Colonic mucosa (tissue), 4 donors: ENCODE measurements around the gene TKTL1. TPM values are rescaled to one million over a fixed set of nuclear protein-coding genes. Genes with fewer than 3 reads are reported as not detected.

Source experiments
- DNase-seq: peaks from one replicate; pipeline ENCODE4 v3.0.0-alpha.2; 2020
- H3K27ac ChIP-seq: fragments of 200-600 bp; one replicate; pipeline ENCODE4 v1.8.0; 2021
- H3K27me3 ChIP-seq: fragments of 200-600 bp; one replicate; pipeline ENCODE4 v1.8.0; 2021
- H3K36me3 ChIP-seq: fragments of 200-600 bp; one replicate; pipeline ENCODE4 v1.8.0; 2021
- H3K4me1 ChIP-seq: fragments of 200-600 bp; one replicate; pipeline ENCODE4 v1.8.0; 2021; ENCODE audit warnings: mild to moderate bottlenecking
- H3K4me3 ChIP-seq: fragments of 200-600 bp; one replicate; pipeline ENCODE4 v1.8.0; 2021
- H3K9ac ChIP-seq, 2 donors: one replicate each; pipeline ENCODE4 v1.7.0; 2013; ENCODE audit warnings: control low read depth in 2 of 2, low read depth in 2 of 2, low read length in 2 of 2
- H3K9me3 ChIP-seq: fragments of 200-600 bp; one replicate; pipeline ENCODE4 v1.8.0; 2021
- CTCF ChIP-seq: fragments of 200-600 bp; IDR thresholded peaks from one replicate; pipeline ENCODE4 v1.8.0; 2022; ENCODE audit warnings: antibody characterized with exemption, mild to moderate bottlenecking
- intact Hi-C: fragments of 100-400 bp; cut with DNase I; formaldehyde crosslinking; loops from one replicate; pipeline ENCODE4 v1.14.1; 2022
- total RNA-seq, 2 donors: library from RNA; stranded (reverse); fragmentation: NEBNext Ultra II Directional in 1 of 2; extraction: Animal tissue kit (Norgen Biotek cat#: 25700) in 1 of 2; gene quantifications; one replicate each; pipeline ENCODE4 v1.2.1, GENCODE V29; 2021
- donor health status: healthy.
- donor health status: DM: no; HTN: no; CAD: no.
- donor health status: DM: no; HTN: no; CAD: no.

Gene TKTL1
- total RNA-seq, 2 donors from 2014 or later: not detected

- no peak overlapping the region for H3K4me3 ChIP-seq
- no peak overlapping the region for H3K9ac ChIP-seq
- peaks cover 13% of the 10 kb centered on the region for H3K27me3 ChIP-seq
- no peak for DNase-seq
- no peak for TF ChIP-seq CTCF
- H3K27ac ChIP-seq: no peak overlapping the region
- no peaks in the 10 kb centered on the region for H3K4me1 ChIP-seq
- intact Hi-C loops: no loop called here
- H3K9me3 ChIP-seq: no peaks in the 10 kb centered on the region
- H3K36me3 ChIP-seq: no peaks in the 10 kb centered on the region
Observed at GRCh38 chrX:154320406-154320805, 24.8 kb downstream of the TKTL1 start.

- DNase-seq: no peak
- intact Hi-C loops: no loop called here
- TF ChIP-seq CTCF: no peak
- Histone ChIP-seq H3K9ac (no peak overlapping the region), H3K27ac (no peak overlapping the region), H3K4me1 (no peaks in the 10 kb centered on the region), H3K4me3 (no peak overlapping the region), H3K27me3 (peaks cover 16% of the 10 kb centered on the region), H3K9me3 (no peaks in the 10 kb centered on the region), H3K36me3 (no peaks in the 10 kb centered on the region)
Observed at GRCh38 chrX:154321152-154321551, 25.6 kb downstream of the TKTL1 start.

GRCh38 chrX:154321594-154321993, 26.0 kb downstream of the TKTL1 start:
- H3K36me3 ChIP-seq: no peaks in the 10 kb centered on the region
- no peak for DNase-seq
- H3K27ac ChIP-seq: no peak overlapping the region
- no peaks in the 10 kb centered on the region for H3K4me1 ChIP-seq
- intact Hi-C loops: no loop called here
- no peak overlapping the region for H3K9ac ChIP-seq
- peaks cover 16% of the 10 kb centered on the region for H3K27me3 ChIP-seq
- no peak for TF ChIP-seq CTCF
- H3K9me3 ChIP-seq: no peaks in the 10 kb centered on the region
- no peak overlapping the region for H3K4me3 ChIP-seq

GRCh38 chrX:154322890-154323289, 27.3 kb downstream of the TKTL1 start:
- no peak for TF ChIP-seq CTCF
- Histone ChIP-seq H3K9ac (no peak overlapping the region), H3K36me3 (no peaks in the 10 kb centered on the region), H3K4me3 (no peak overlapping the region), H3K27me3 (peaks cover 16% of the 10 kb centered on the region), H3K4me1 (no peaks in the 10 kb centered on the region), H3K9me3 (no peaks in the 10 kb centered on the region), H3K27ac (no peak overlapping the region)
- no peak for DNase-seq
- intact Hi-C loops: no loop called here

GRCh38 chrX:154323537-154323936, 27.9 kb downstream of the TKTL1 start:
- no peaks in the 10 kb centered on the region for H3K36me3 ChIP-seq
- H3K4me3 ChIP-seq: no peak overlapping the region
- peaks cover 16% of the 10 kb centered on the region for H3K27me3 ChIP-seq
- no peak for DNase-seq
- intact Hi-C loops: no loop called here
- no peaks in the 10 kb centered on the region for H3K4me1 ChIP-seq
- no peaks in the 10 kb centered on the region for H3K9me3 ChIP-seq
- TF ChIP-seq CTCF: no peak
- H3K9ac ChIP-seq: no peak overlapping the region
- H3K27ac ChIP-seq: no peak overlapping the region

GRCh38 chrX:154325541-154325940, 29.9 kb downstream of the TKTL1 start:
- H3K9ac ChIP-seq: no peak overlapping the region
- no peaks in the 10 kb centered on the region for H3K36me3 ChIP-seq
- H3K4me3 ChIP-seq: no peak overlapping the region
- intact Hi-C loops: no loop called here
- H3K27ac ChIP-seq: no peak overlapping the region
- TF ChIP-seq CTCF: no peak
- no peak for DNase-seq
- peaks cover 16% of the 10 kb centered on the region for H3K27me3 ChIP-seq
- H3K4me1 ChIP-seq: no peaks in the 10 kb centered on the region
- no peaks in the 10 kb centered on the region for H3K9me3 ChIP-seq
